SK-N-SH treated with all-trans-retinoic acid at 6 μM for 48 hours (cell line): ENCODE data around the gene SEL1L3.

Source experiments
- BACH2 ChIP-seq: fragments of 250-450 bp; sonication (Bioruptor Pico); IDR thresholded peaks from 2 replicates; pipeline ENCODE4 v1.9.0; 2021; ENCODE audit warnings: mild to moderate bottlenecking, borderline replicate concordance
- CSDC2 ChIP-seq: fragments of 250-450 bp; sonication (Bioruptor Pico); IDR thresholded peaks from 2 replicates; pipeline ENCODE4 v1.5.0; 2020; ENCODE audit warnings: mild to moderate bottlenecking, moderate library complexity
- ESRRG ChIP-seq: fragments of 250-450 bp; sonication (Bioruptor Pico); IDR thresholded peaks from 2 replicates; pipeline ENCODE4 v1.6.1; 2021; ENCODE audit warnings: mild to moderate bottlenecking
- GLIS3 ChIP-seq: fragments of 250-450 bp; sonication (Bioruptor Pico); IDR thresholded peaks from 2 replicates; pipeline ENCODE4 v1.5.0; 2020; ENCODE audit warnings: mild to moderate bottlenecking, moderate library complexity
- ISL1 ChIP-seq: fragments of 250-450 bp; sonication (Bioruptor Pico); IDR thresholded peaks from 2 replicates; pipeline ENCODE4 v2.1.2; 2022; ENCODE audit warnings: mild to moderate bottlenecking, moderate library complexity
- PATZ1 ChIP-seq: fragments of 250-450 bp; sonication (Bioruptor Pico); IDR thresholded peaks from 2 replicates; pipeline ENCODE4 v1.8.0; 2020; ENCODE audit warnings: mild to moderate bottlenecking, moderate library complexity, borderline replicate concordance
- PPARA ChIP-seq: fragments of 250-450 bp; sonication (Bioruptor Pico); IDR thresholded peaks from 2 replicates; pipeline ENCODE4 v1.5.0; 2020; ENCODE audit warnings: mild to moderate bottlenecking, borderline replicate concordance
- RARB ChIP-seq: fragments of 250-450 bp; sonication (Bioruptor Pico); IDR thresholded peaks from 2 replicates; pipeline ENCODE4 v1.8.0; 2021; ENCODE audit warnings: mild to moderate bottlenecking, moderate library complexity
- SNAI2 ChIP-seq: fragments of 250-450 bp; sonication (Bioruptor Pico); IDR thresholded peaks from 2 replicates; pipeline ENCODE4 v1.5.0; 2020; ENCODE audit warnings: mild to moderate bottlenecking, moderate library complexity
- TCF4 ChIP-seq: fragments of 250-450 bp; sonication (Bioruptor Pico); IDR thresholded peaks from 2 replicates; pipeline ENCODE4 v1.8.0; 2021; ENCODE audit warnings: mild to moderate bottlenecking, moderate library complexity, borderline replicate concordance
- ZFP3 ChIP-seq: fragments of 250-450 bp; sonication (Bioruptor Pico); IDR thresholded peaks from 2 replicates; pipeline ENCODE4 v1.5.0; 2020; ENCODE audit warnings: mild to moderate bottlenecking, moderate library complexity
- ZNF565 ChIP-seq: fragments of 450-650 bp; formaldehyde crosslinking; conservative IDR thresholded peaks from 2 replicates; pipeline ENCODE4 v1.5.0; 2020; ENCODE audit warnings: low read depth, mild to moderate bottlenecking, moderate library complexity
- TF ChIP-seq, protein P1 (sequence below): fragments of 250-450 bp; sonication (Bioruptor Pico); IDR thresholded peaks from 2 replicates; pipeline ENCODE4 v1.8.0; 2021; ENCODE audit warnings: low read depth, mild to moderate bottlenecking, moderate library complexity, borderline replicate concordance
- TF ChIP-seq, protein P2 (sequence below): fragments of 250-450 bp; sonication (Bioruptor Pico); IDR thresholded peaks from 2 replicates; pipeline ENCODE4 v1.5.1; 2020; ENCODE audit warnings: low read depth, mild to moderate bottlenecking, moderate library complexity

- TF ChIP-seq CSDC2 (CRISPR knock-in tag) (no peak), BACH2 (CRISPR knock-in tag) (no peak), PATZ1 (CRISPR knock-in tag) (no peak), RARB (no peak), PPARA (CRISPR knock-in tag) (no peak), GLIS3 (CRISPR knock-in tag) (no peak), SNAI2 (CRISPR knock-in tag) (no peak), ZFP3 (CRISPR knock-in tag) (no peak), ESRRG (no peak), ZNF565 (CRISPR knock-in tag) (no peak), ISL1 (CRISPR knock-in tag) (no peak), TCF4 (CRISPR knock-in tag) (no peak)
- TF ChIP-seq, protein P1, sequence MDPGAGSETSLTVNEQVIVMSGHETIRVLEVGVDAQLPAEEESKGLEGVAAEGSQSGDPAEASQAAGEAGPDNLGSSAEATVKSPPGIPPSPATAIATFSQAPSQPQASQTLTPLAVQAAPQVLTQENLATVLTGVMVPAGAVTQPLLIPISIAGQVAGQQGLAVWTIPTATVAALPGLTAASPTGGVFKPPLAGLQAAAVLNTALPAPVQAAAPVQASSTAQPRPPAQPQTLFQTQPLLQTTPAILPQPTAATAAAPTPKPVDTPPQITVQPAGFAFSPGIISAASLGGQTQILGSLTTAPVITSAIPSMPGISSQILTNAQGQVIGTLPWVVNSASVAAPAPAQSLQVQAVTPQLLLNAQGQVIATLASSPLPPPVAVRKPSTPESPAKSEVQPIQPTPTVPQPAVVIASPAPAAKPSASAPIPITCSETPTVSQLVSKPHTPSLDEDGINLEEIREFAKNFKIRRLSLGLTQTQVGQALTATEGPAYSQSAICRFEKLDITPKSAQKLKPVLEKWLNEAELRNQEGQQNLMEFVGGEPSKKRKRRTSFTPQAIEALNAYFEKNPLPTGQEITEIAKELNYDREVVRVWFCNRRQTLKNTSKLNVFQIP (CRISPR knock-in tag), result no peak
- TF ChIP-seq, protein P2, sequence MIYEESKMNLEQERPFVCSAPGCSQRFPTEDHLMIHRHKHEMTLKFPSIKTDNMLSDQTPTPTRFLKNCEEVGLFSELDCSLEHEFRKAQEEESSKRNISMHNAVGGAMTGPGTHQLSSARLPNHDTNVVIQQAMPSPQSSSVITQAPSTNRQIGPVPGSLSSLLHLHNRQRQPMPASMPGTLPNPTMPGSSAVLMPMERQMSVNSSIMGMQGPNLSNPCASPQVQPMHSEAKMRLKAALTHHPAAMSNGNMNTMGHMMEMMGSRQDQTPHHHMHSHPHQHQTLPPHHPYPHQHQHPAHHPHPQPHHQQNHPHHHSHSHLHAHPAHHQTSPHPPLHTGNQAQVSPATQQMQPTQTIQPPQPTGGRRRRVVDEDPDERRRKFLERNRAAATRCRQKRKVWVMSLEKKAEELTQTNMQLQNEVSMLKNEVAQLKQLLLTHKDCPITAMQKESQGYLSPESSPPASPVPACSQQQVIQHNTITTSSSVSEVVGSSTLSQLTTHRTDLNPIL (CRISPR knock-in tag), result no peak
Measured at GRCh38 chr4:25890571-25891485, 28.0 kb upstream of the SEL1L3 start.
